Activated CD4-positive, alpha-beta T cell treated with anti-CD3 and anti-CD28 coated beads, Interleukin-2, amount 10 ng/mL, durations not matched to agents 7 days and 5 days (primary cell): Measurements from ENCODE around the gene RRAS. TPM values are rescaled to one million over a fixed set of nuclear protein-coding genes. Genes with fewer than 3 reads are reported as not detected.
"Not testable (repeated sequence)": the region's sequence is repeated elsewhere in the genome, so short reads cannot be mapped to it uniquely, and the experiment has no call there.

Experiments used
- CTCF ChIA-PET: fragments of 350-600 bp; sonication (Branson Sonifier 250); formaldehyde crosslinking; loops from one replicate; lab custom pipeline; 2021; ENCODE audit warnings: antibody characterized with exemption; lab: Charles Lee
- POLR2A ChIA-PET: fragments of 350-600 bp; sonication (Branson Sonifier 250); formaldehyde crosslinking; loops from one replicate; lab custom pipeline; 2021; ENCODE audit warnings: antibody characterized with exemption; lab: Charles Lee
- DNase-seq: peaks from one replicate; pipeline ENCODE4 v3.0.0-alpha.2; 2020
- H3K27ac Mint-ChIP-seq: one replicate; pipeline ENCODE4 v1.8.0; 2021; ENCODE audit warnings: mild to moderate bottlenecking, moderate library complexity, mixed read lengths
- H3K27me3 Mint-ChIP-seq: one replicate; pipeline ENCODE4 v1.8.0; 2021; ENCODE audit warnings: mixed read lengths
- H3K36me3 Mint-ChIP-seq: one replicate; pipeline ENCODE4 v1.8.0; 2021; ENCODE audit warnings: low read depth, mixed read lengths
- H3K4me1 Mint-ChIP-seq: one replicate; pipeline ENCODE4 v1.8.0; 2021; ENCODE audit warnings: mixed read lengths
- H3K4me3 Mint-ChIP-seq: one replicate; pipeline ENCODE4 v1.8.0; 2021; ENCODE audit warnings: mild to moderate bottlenecking, moderate library complexity, mixed read lengths
- H3K9me3 Mint-ChIP-seq: one replicate; pipeline ENCODE4 v1.8.0; 2021; ENCODE audit warnings: mixed read lengths
- total RNA-seq, 2 experiments: library from RNA; stranded (reverse); gene quantifications; one replicate each; pipeline ENCODE4 v1.2.3, GENCODE V29; 2021

Gene RRAS
- total RNA-seq, 2 experiments from 2014 or later: 9.0 to 9.5 TPM

GRCh38 chr19:49632576-49632975 is 7.4 kb downstream of the RRAS start:
- no peak overlapping the region for H3K27ac Mint-ChIP-seq
- H3K9me3 Mint-ChIP-seq: no peaks in the 10 kb centered on the region
- CTCF ChIA-PET: no interaction called here
- H3K27me3 Mint-ChIP-seq: no peaks in the 10 kb centered on the region
- no peaks in the 10 kb centered on the region for H3K4me1 Mint-ChIP-seq
- no peak overlapping the region for H3K4me3 Mint-ChIP-seq
- no peak for DNase-seq
- peaks cover 9% of the 10 kb centered on the region for H3K36me3 Mint-ChIP-seq
- POLR2A ChIA-PET: no interaction called here

DNA sequence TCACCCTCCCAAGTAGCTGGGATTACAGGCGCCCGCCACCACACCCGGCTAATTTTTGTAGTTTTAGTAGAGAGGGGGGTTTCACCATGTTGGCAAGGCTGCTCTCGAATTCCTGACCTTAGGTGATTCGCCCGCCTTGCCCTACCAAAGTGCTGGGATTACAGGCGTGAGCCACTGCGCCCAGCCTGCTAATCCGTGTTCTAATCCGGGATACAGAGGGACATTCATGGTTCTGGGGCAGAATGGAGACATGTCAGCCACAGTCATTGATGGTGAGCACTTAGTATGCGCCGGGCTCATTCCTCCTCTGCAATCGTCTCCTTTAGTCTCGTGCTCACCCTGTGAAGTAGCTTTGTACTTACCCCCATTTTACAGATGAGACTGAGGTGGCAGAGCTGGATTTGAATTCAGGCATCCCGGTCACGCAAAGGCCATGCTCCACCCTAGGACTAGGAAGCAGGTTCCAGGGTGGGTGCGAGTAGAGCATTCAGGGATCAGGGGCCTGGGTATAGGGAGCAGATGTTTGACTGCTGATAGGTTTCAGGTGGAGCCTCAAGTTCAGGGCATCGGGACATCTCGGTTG is 8.2 kb downstream of the RRAS start:
- CTCF ChIA-PET: interaction anchor here (0.6 to 1.1 kb wide), 3 partner anchors 8 to 126 kb away, joined by 3 to 4 read pairs (median 3); partner anchors contain the start of gene RRAS
- H3K36me3 Mint-ChIP-seq: peaks cover 15% of the 10 kb centered on the region
- no peaks in the 10 kb centered on the region for H3K9me3 Mint-ChIP-seq
- no peaks in the 10 kb centered on the region for H3K27me3 Mint-ChIP-seq
- no peak for DNase-seq
- no peaks in the 10 kb centered on the region for H3K4me1 Mint-ChIP-seq
- POLR2A ChIA-PET: no interaction called here
- no peak overlapping the region for H3K4me3 Mint-ChIP-seq
- peak overlapping the region; percentile 55 for H3K27ac Mint-ChIP-seq

- ChIA-PET CTCF (interaction anchor here (0.6 to 1.1 kb wide), 6 partner anchors 9 to 126 kb away, joined by 3 to 4 read pairs (median 3); partner anchors contain the start of gene RRAS), POLR2A (interaction anchor here (0.6 kb wide), 2 partner anchors 20 to 177 kb away, joined by 4 to 5 read pairs; no protein-coding TSS in a partner anchor)
- Mint-ChIP-seq H3K4me1 (no peaks in the 10 kb centered on the region), H3K27ac (no peak overlapping the region), H3K36me3 (peaks cover 15% of the 10 kb centered on the region), H3K4me3 (no peak overlapping the region), H3K9me3 (no peaks in the 10 kb centered on the region), H3K27me3 (no peaks in the 10 kb centered on the region)
- DNase-seq: no peak
These were observed 8.8 kb downstream of the RRAS start for GRCh38 chr19:49631014-49631588.

DNA sequence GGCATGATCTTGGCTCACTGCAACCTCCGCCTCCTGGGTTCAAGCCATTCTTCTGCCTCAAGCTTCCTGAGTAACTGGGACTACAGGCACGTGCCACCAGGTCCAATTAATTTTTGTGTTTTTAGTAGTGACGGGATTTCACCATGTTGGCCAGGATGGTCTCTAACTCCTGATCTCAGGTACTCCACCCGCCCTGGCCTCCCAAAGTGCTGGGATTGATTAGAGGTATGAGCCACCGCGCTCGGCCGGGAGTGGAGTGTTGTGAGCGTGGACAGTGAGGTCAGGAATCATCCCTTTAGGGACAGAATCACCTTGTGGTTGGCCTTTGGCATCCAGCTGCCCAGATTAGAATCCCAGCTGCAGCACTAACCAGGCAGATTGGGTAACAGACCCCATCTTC is 10.3 kb downstream of the RRAS start:
- Mint-ChIP-seq H3K9me3 (no peaks in the 10 kb centered on the region), H3K4me1 (no peaks in the 10 kb centered on the region), H3K27ac (no peak overlapping the region), H3K27me3 (no peaks in the 10 kb centered on the region), H3K36me3 (peaks cover 20% of the 10 kb centered on the region), H3K4me3 (no peak overlapping the region)
- no peak for DNase-seq
- ChIA-PET CTCF (interaction anchor here (0.7 kb wide), 1 partner anchor 12 kb away, joined by 3 read pairs; no protein-coding TSS in a partner anchor), POLR2A (no interaction called here)

DNA sequence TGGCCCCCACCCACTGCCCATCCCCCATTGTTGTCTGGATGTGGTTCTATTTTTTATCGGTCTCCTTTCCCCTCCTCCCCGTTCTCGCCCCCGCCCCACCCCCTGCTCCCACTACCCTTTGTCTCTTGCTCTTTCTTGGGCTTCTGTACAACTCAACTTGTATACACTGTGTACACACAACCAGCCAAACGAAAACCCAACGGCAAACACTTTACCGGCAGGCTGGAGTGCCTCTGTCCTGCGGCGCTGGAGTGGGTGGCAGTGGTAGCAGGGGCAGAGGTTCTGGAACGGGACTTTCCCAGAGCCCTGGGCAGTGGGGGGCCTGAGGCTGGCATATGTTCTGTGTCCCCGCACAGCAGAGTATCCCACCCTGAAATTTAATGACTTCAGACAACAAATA is 13.7 kb downstream of the RRAS start:
- no peaks in the 10 kb centered on the region for H3K9me3 Mint-ChIP-seq
- H3K27ac Mint-ChIP-seq: no peak overlapping the region
- H3K4me3 Mint-ChIP-seq: no peak overlapping the region
- no peaks in the 10 kb centered on the region for H3K4me1 Mint-ChIP-seq
- CTCF ChIA-PET: no interaction called here
- peaks cover 46% of the 10 kb centered on the region for H3K36me3 Mint-ChIP-seq
- POLR2A ChIA-PET: no interaction called here
- no peak for DNase-seq
- no peaks in the 10 kb centered on the region for H3K27me3 Mint-ChIP-seq

DNA sequence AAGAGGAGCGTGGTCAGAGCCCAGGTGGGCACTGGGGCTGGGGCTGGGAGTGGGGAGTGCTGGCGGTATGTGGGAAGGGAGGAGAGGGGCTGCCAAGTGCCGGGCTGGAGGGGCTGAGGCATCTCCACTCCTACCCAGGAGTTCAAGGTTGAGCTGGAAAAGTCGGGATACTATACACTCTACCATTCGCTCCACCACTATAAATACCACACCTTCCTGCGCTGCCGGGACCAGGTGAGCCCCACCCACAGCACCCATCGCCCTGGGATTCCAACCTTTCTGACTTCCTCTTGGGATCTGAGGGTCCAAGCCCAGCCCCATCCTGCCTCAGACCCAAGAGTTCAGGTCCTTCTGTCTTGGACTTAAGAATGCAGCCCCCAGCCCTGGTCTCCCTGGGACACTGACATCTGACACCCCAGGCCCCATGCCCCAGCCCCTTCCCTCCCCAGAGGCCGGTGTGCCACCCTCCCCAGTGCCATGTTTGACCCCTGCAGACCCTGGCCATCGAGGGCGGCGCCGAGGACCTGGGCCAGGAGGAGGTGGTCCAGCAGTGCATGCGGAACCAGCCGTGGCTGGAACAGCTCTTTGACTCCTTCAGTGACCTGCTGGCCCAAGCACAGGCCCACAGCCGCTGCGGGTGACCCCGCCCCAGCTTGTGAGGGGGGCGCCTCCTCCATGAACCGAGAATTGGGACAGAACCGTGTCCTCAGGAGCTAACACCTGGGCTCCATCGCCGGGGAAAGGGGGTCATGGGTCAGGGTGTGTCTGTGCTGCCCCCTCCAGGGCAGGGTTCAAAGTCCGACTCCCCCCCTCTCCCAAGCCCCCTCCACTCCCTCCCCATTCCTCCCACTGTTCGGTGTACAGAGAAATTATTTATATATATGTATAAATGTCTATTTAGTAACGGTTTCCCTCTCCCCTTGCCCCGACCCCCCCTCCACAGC is 14.7 kb downstream of the RRAS start:
- POLR2A ChIA-PET: no interaction called here
- CTCF ChIA-PET: interaction anchor here (0.9 kb wide), 1 partner anchor 15 kb away, joined by 4 read pairs; the partner anchor contains the start of gene RRAS
- H3K27me3 Mint-ChIP-seq: no peaks in the 10 kb centered on the region
- H3K9me3 Mint-ChIP-seq: no peaks in the 10 kb centered on the region
- no peak for DNase-seq
- H3K4me1 Mint-ChIP-seq: no peaks in the 10 kb centered on the region
- no peak overlapping the region for H3K4me3 Mint-ChIP-seq
- peaks cover 48% of the 10 kb centered on the region for H3K36me3 Mint-ChIP-seq
- no peak overlapping the region for H3K27ac Mint-ChIP-seq

- POLR2A ChIA-PET, H3K27me3 Mint-ChIP-seq, H3K27ac Mint-ChIP-seq, H3K4me3 Mint-ChIP-seq, DNase-seq, H3K4me1 Mint-ChIP-seq, H3K9me3 Mint-ChIP-seq: not testable (repeated sequence)
- H3K36me3 Mint-ChIP-seq: peaks cover 56% of the 10 kb centered on the region
- CTCF ChIA-PET: interaction anchor here (1.0 to 1.9 kb wide), 4 partner anchors 9 to 22 kb away, joined by 3 to 5 read pairs (median 4); no protein-coding TSS in a partner anchor
These were observed 22.1 kb downstream of the RRAS start for GRCh38 chr19:49617860-49618259.

DNA sequence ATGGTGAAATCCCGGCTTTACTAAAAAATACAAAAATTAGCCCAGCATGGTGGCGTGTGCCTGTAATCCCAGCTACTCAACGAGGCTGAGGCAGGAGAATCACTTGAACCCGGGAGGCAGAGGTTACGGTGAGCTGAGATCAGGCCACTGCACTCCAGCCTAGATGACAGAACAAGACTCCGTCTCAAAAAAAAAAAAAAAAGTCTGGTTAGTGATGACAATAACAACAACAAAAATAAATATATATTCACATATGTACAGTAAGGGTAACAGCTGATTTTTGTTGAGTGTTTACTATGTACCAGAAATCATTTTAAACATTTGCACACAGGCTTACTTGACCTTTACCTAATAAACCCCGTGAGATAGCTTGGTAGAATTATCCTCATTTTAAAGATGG is 23.0 kb downstream of the RRAS start:
- DNase-seq: no peak
- peaks cover 11% of the 10 kb centered on the region for H3K4me1 Mint-ChIP-seq
- H3K36me3 Mint-ChIP-seq: peaks cover 54% of the 10 kb centered on the region
- POLR2A ChIA-PET: no interaction called here
- no peaks in the 10 kb centered on the region for H3K9me3 Mint-ChIP-seq
- CTCF ChIA-PET: interaction anchor here (0.6 to 1.9 kb wide), 2 partner anchors 21 to 148 kb away, joined by 3 to 5 read pairs; no protein-coding TSS in a partner anchor
- no peaks in the 10 kb centered on the region for H3K27me3 Mint-ChIP-seq
- H3K27ac Mint-ChIP-seq: no peak overlapping the region
- no peak overlapping the region for H3K4me3 Mint-ChIP-seq

DNA sequence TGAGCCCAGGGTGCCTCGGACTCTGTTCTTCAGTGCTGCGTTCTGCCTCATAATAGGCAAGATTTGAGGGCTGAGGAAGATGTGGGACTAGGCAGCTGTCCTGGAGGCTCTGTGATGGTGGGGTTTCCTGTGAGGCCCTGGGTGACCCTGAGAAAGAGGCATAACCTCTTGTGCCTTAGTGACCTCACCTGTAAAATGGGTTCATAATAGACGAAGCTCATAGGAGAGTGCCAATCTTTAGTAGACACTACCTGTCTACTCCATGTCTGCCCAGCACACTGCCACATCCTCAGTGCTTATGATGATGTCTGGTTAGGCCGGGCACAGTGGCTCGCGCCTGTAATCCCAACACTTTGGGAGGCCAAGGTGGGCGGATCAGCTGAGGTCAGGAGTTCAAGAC is 23.4 kb downstream of the RRAS start:
- no peak for DNase-seq
- CTCF ChIA-PET: interaction anchor here (0.6 to 1.9 kb wide), 3 partner anchors 21 to 149 kb away, joined by 3 to 5 read pairs (median 3); no protein-coding TSS in a partner anchor
- Mint-ChIP-seq H3K9me3 (no peaks in the 10 kb centered on the region), H3K4me3 (no peak overlapping the region), H3K4me1 (peaks cover 11% of the 10 kb centered on the region), H3K27ac (no peak overlapping the region), H3K36me3 (peaks cover 50% of the 10 kb centered on the region), H3K27me3 (no peaks in the 10 kb centered on the region)
- POLR2A ChIA-PET: no interaction called here

GRCh38 chr19:49615861-49616260 is 24.1 kb downstream of the RRAS start:
- no peaks in the 10 kb centered on the region for H3K9me3 Mint-ChIP-seq
- peaks cover 11% of the 10 kb centered on the region for H3K4me1 Mint-ChIP-seq
- POLR2A ChIA-PET: no interaction called here
- H3K27ac Mint-ChIP-seq: no peak overlapping the region
- peaks cover 47% of the 10 kb centered on the region for H3K36me3 Mint-ChIP-seq
- no peaks in the 10 kb centered on the region for H3K27me3 Mint-ChIP-seq
- H3K4me3 Mint-ChIP-seq: no peak overlapping the region
- DNase-seq: no peak
- CTCF ChIA-PET: interaction anchor here (0.5 to 1.9 kb wide), 3 partner anchors 9 to 52 kb away, joined by 3 to 5 read pairs (median 3); no protein-coding TSS in a partner anchor

GRCh38 chr19:49614096-49614833 is 25.7 kb downstream of the RRAS start:
- Mint-ChIP-seq H3K9me3 (no peaks in the 10 kb centered on the region), H3K4me3 (no peak overlapping the region), H3K4me1 (peaks cover 11% of the 10 kb centered on the region), H3K27ac (peak overlapping the region; percentile 52), H3K36me3 (peaks cover 42% of the 10 kb centered on the region), H3K27me3 (no peaks in the 10 kb centered on the region)
- POLR2A ChIA-PET: no interaction called here
- CTCF ChIA-PET: no interaction called here
- DNase-seq: no peak

- ChIA-PET CTCF (no interaction called here), POLR2A (no interaction called here)
- H3K36me3 Mint-ChIP-seq: peaks cover 41% of the 10 kb centered on the region
- H3K4me1 Mint-ChIP-seq: peaks cover 11% of the 10 kb centered on the region
- H3K4me3 Mint-ChIP-seq: no peak overlapping the region
- no peaks in the 10 kb centered on the region for H3K9me3 Mint-ChIP-seq
- H3K27me3 Mint-ChIP-seq: no peaks in the 10 kb centered on the region
- no peak for DNase-seq
- H3K27ac Mint-ChIP-seq: no peak overlapping the region
These were observed 26.6 kb downstream of the RRAS start for GRCh38 chr19:49613374-49613773.
